Endothelial cell of umbilical vein (primary cell): Measurements from ENCODE around the gene E2F2. TPM values are rescaled to one million over a fixed set of nuclear protein-coding genes. Genes with fewer than 3 reads are reported as not detected.

Experiments
- BruUV-seq: library from RNA; stranded (reverse); fragments of 400-500 nt; replicated peaks from 2 replicates; lab custom pipeline; 2021; lab: Mats Ljungman, UMichigan
- CTCF ChIA-PET: fragments of 300-600, 350-600 bp; sonication (Branson Sonifier 250); formaldehyde crosslinking; loops from one replicate; lab custom pipeline; 2021; ENCODE audit warnings: antibody characterized with exemption, inconsistent platforms; lab: Charles Lee
- POLR2A ChIA-PET: fragments of 300-600, 350-600 bp; sonication (Branson Sonifier 250); formaldehyde crosslinking; loops from one replicate; lab custom pipeline; 2021; ENCODE audit warnings: antibody characterized with exemption, inconsistent platforms; lab: Charles Lee
- DNase-seq: peaks from one replicate; pipeline ENCODE4 v3.0.0-alpha.2; 2011; ENCODE audit warnings: low read depth, low spot score
- FAIRE-seq: peaks from 2 replicates; lab custom pipeline; 2011; peaks lifted over from hg19 to GRCh38; lab: Jason Lieb, UNC
- H2AFZ ChIP-seq: 2 replicates; pipeline ENCODE4 v1.6.0; 2012; ENCODE audit warnings: low read depth, low read length, control low read depth, inconsistent platforms
- H3K27ac ChIP-seq: 2 replicates; pipeline ENCODE4 v1.5.1; 2011; ENCODE audit warnings: low read depth, mild to moderate bottlenecking, control low read depth, low read length, moderate library complexity; ENCODE audit not compliant: insufficient read depth
- H3K27me3 ChIP-seq, 2 experiments: 2 replicates each; pipeline versions ENCODE4 v1.6.0 to v1.6.1; 2011; ENCODE audit warnings: low read length in 2 of 2, mixed read lengths in 1 of 2; ENCODE audit not compliant: control insufficient read depth in 2 of 2, insufficient read depth in 2 of 2
- H3K36me3 ChIP-seq, 2 experiments: 2 replicates in 1 of 2; 3 replicates in 1 of 2; pipeline ENCODE4 v1.5.1; 2011; ENCODE audit warnings: low read length in 2 of 2, mild to moderate bottlenecking in 1 of 2, moderate library complexity in 1 of 2; ENCODE audit not compliant: control insufficient read depth in 2 of 2, insufficient read depth in 2 of 2; ENCODE audit errors: extremely low read depth in 1 of 2
- H3K4me1 ChIP-seq: 3 replicates; pipeline ENCODE4 v1.5.1; 2011; ENCODE audit warnings: mild to moderate bottlenecking, low read length; ENCODE audit not compliant: control insufficient read depth, insufficient read depth; ENCODE audit errors: extremely low read depth
- H3K4me2 ChIP-seq: 2 replicates; pipeline ENCODE4 v1.6.1; 2011; ENCODE audit warnings: low read length, control low read depth, mixed read lengths; ENCODE audit not compliant: insufficient read depth
- H3K4me3 ChIP-seq, 3 experiments: fragments of 200-600 bp in 1 of 3; sonication (generic), shearing (Covaris generic) in 1 of 3; replicated peaks in 1 of 3; 2 replicates each; pipeline ENCODE4 v1.5.1; 2011 to 2016; ENCODE audit warnings: control low read depth in 3 of 3, low read length in 3 of 3, mild to moderate bottlenecking in 2 of 3, inconsistent platforms in 1 of 3, low read depth in 1 of 3, moderate library complexity in 1 of 3; ENCODE audit not compliant: insufficient read depth in 1 of 3
- H3K79me2 ChIP-seq: 2 replicates; pipeline ENCODE4 v1.6.0; 2012; ENCODE audit warnings: low read length, inconsistent platforms; ENCODE audit not compliant: control insufficient read depth, insufficient read depth
- H3K9ac ChIP-seq: replicated peaks from 2 replicates; pipeline ENCODE3; 2011; ENCODE audit warnings: low read length, control low read depth; ENCODE audit not compliant: insufficient read depth; ENCODE audit errors: extremely low read depth
- H3K9me1 ChIP-seq: replicated peaks from 3 replicates; pipeline ENCODE4 v1.6.0; 2011; ENCODE audit warnings: mild to moderate bottlenecking, low read length; ENCODE audit not compliant: control insufficient read depth, insufficient read depth; ENCODE audit errors: extremely low read depth
- H3K9me3 ChIP-seq: replicated peaks from 2 replicates; pipeline ENCODE4 v1.5.1; 2012; ENCODE audit warnings: low read length, inconsistent platforms; ENCODE audit not compliant: control insufficient read depth, insufficient read depth
- H4K20me1 ChIP-seq: replicated peaks from 2 replicates; pipeline ENCODE3; 2011; ENCODE audit warnings: mild to moderate bottlenecking, low read length; ENCODE audit not compliant: control insufficient read depth, insufficient read depth; ENCODE audit errors: extremely low read depth
- EZH2 ChIP-seq: IDR thresholded peaks from 2 replicates; pipeline ENCODE4 v1.6.1; 2012; ENCODE audit warnings: borderline replicate concordance, low read depth, mild to moderate bottlenecking, moderate library complexity, low read length, inconsistent platforms; ENCODE audit not compliant: severe bottlenecking
- FOS ChIP-seq: IDR thresholded peaks from 2 replicates; pipeline ENCODE4 v1.6.1; 2011; ENCODE audit warnings: mild to moderate bottlenecking, low read length, moderate library complexity, borderline replicate concordance; ENCODE audit not compliant: insufficient read depth
- GATA2 ChIP-seq: IDR thresholded peaks from 2 replicates; pipeline ENCODE4 v1.7.0; 2011; ENCODE audit warnings: low read depth, mild to moderate bottlenecking, moderate library complexity, mixed read lengths, low read length; ENCODE audit not compliant: insufficient read length, insufficient read depth
- JUN ChIP-seq: IDR thresholded peaks from 2 replicates; pipeline ENCODE4 v1.6.1; 2011; ENCODE audit warnings: borderline replicate concordance, low read depth; ENCODE audit not compliant: insufficient read length, insufficient read depth
- MYC ChIP-seq: IDR thresholded peaks from one replicate; pipeline ENCODE4 v1.6.1; 2011; ENCODE audit warnings: mild to moderate bottlenecking, low read depth, low read length
- POLR2A ChIP-seq: IDR thresholded peaks from 2 replicates; pipeline ENCODE4 v1.6.1; 2012; ENCODE audit warnings: low read depth, mild to moderate bottlenecking, control low read depth, low read length
- POLR2AphosphoS5 ChIP-seq: IDR thresholded peaks from 2 replicates; pipeline ENCODE4 v1.6.1; 2012; ENCODE audit warnings: low read depth, mild to moderate bottlenecking, control low read depth, low read length, moderate library complexity; ENCODE audit not compliant: insufficient read depth
- dilution Hi-C: fragments of 300-500 bp; cut with MboI; formaldehyde crosslinking; loops from one replicate; pipeline ENCODE4 v1.15.0; 2019; ENCODE audit warnings: low sequenced_read_pairs; ENCODE audit not compliant: extremely low pct_ligation_motif_present
- intact Hi-C: fragments of 100-400 bp; cut with micrococcal nuclease; formaldehyde crosslinking; loops from one replicate; pipeline ENCODE4 v1.10.0; 2022
- polyA plus RNA-seq, 4 experiments: library from polyadenylated mRNA; depleted of rRNA in 3 of 4; stranded (reverse) in 3 of 4; unstranded in 1 of 4; fragments of >200 nt; gene quantifications; 2 replicates each; pipeline versions ENCODE4 v1.2.1 to v1.2.3, GENCODE V29; 2011 to 2012; ENCODE audit warnings: missing spikeins in 1 of 4
- total RNA-seq: library from RNA; stranded (reverse); gene quantifications from 2 replicates; pipeline ENCODE4 v1.2.3, GENCODE V29; 2021
- TF ChIP-seq, protein P1 (sequence below), 2 donors: IDR thresholded peaks; 1 replicate in 1 of 2; 2 replicates in 1 of 2; pipeline ENCODE4 v1.5.1; 2011; ENCODE audit warnings: low read length in 2 of 2, mild to moderate bottlenecking in 2 of 2, moderate library complexity in 2 of 2, control low read depth in 1 of 2, inconsistent platforms in 1 of 2, low read depth in 1 of 2; ENCODE audit not compliant: insufficient read depth in 1 of 2; ENCODE audit errors: extremely low read depth in 1 of 2
- TF ChIP-seq, protein P2 (sequence below): IDR thresholded peaks from 2 replicates; pipeline ENCODE4 v1.6.1; 2011; ENCODE audit not compliant: insufficient read depth, insufficient read length

The E2F2 gene
- total and polyA plus RNA-seq, 2 donors (not counting 3 experiments of a cell fraction or from before 2014, with no cell fraction given), result 1.1 to 5.6 TPM

GRCh38 chr1:23559136-23559984, 28.3 kb upstream of the E2F2 start, which contains the start of gene ID3:
Gene ID3, minus strand, starts transcription at chr1:23559501. Its CDS starts 75 bp downstream, at chr1:23559426.
- Histone ChIP-seq H4K20me1 (no peaks in the 10 kb centered on the region), H3K9ac (peak within 1 kb of the TSS; percentile 99), H3K9me3 (no peaks in the 10 kb centered on the region), H3K9me1 (no peaks in the 10 kb centered on the region), H3K27me3 (no peaks in the 10 kb centered on the region), H3K4me3 (peak within 1 kb of the TSS; percentile 69 to 94 (median 89)), H3K4me2 (peak within 1 kb of the TSS; percentile 85), H3K79me2 (peaks cover 28% of the 10 kb centered on the region), H3K4me1 (peaks cover 56% of the 10 kb centered on the region), H2AFZ (no peak within 1 kb of the TSS), H3K27ac (peak within 1 kb of the TSS; percentile 99), H3K36me3 (peaks cover 2 to 3% of the 10 kb centered on the region in 2 experiments)
- FAIRE-seq (peak; percentile 84), DNase-seq (peak; percentile 98)
- BruUV-seq, result TSS peak; percentile 79
- ChIA-PET CTCF (interaction anchor here (0.8 to 24.8 kb wide), 7 partner anchors 9 to 75 kb away, joined by 3 to 1069 read pairs (median 5); no protein-coding TSS in a partner anchor), POLR2A (interaction anchor here (0.7 to 2.2 kb wide), 11 partner anchors 11 to 215 kb away, joined by 3 to 13 read pairs (median 5); partner anchors contain the start of gene HNRNPR)
- intact Hi-C loops (loop anchor here (1.0 to 5.0 kb wide), 4 partner anchors 11 to 243 kb away; partner anchors contain the start of genes ELOA and GALE), dilution Hi-C loops (no loop called here)
- TF ChIP-seq POLR2A (peak; percentile 100), MYC (no peak), GATA2 (no peak), POLR2AphosphoS5 (peak; percentile 100), JUN (no peak), EZH2 (no peak), FOS (no peak)
- TF ChIP-seq, protein P1, sequence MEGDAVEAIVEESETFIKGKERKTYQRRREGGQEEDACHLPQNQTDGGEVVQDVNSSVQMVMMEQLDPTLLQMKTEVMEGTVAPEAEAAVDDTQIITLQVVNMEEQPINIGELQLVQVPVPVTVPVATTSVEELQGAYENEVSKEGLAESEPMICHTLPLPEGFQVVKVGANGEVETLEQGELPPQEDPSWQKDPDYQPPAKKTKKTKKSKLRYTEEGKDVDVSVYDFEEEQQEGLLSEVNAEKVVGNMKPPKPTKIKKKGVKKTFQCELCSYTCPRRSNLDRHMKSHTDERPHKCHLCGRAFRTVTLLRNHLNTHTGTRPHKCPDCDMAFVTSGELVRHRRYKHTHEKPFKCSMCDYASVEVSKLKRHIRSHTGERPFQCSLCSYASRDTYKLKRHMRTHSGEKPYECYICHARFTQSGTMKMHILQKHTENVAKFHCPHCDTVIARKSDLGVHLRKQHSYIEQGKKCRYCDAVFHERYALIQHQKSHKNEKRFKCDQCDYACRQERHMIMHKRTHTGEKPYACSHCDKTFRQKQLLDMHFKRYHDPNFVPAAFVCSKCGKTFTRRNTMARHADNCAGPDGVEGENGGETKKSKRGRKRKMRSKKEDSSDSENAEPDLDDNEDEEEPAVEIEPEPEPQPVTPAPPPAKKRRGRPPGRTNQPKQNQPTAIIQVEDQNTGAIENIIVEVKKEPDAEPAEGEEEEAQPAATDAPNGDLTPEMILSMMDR (IDR thresholded peaks at IDR 0.05; ENCODE audit: extremely low read depth in 1 of 2, insufficient read depth in 1 of 2, low read depth in 1 of 2, low read length in 2 of 2), result no peak
- TF ChIP-seq, protein P2, sequence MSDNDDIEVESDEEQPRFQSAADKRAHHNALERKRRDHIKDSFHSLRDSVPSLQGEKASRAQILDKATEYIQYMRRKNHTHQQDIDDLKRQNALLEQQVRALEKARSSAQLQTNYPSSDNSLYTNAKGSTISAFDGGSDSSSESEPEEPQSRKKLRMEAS, result no peak
